ENCODE data around the gene HSD17B14. TPM values are rescaled to one million over a fixed set of nuclear protein-coding genes. Genes with fewer than 3 reads are reported as not detected.

The HSD17B14 gene
- total and polyA plus RNA-seq, 2 experiments from 2014 or later: 8.4 to 11.7 TPM

- TF ChIP-seq CTCF (conservative IDR thresholded peaks at IDR 0.05; ENCODE audit: low read depth in 2 of 2) (no peak), EZH2phosphoT487 (IDR thresholded peaks at IDR 0.05; ENCODE audit: unreplicated experiment) (no peak), NANOG (IDR thresholded peaks at IDR 0.05; ENCODE audit: borderline replicate concordance) (no peak), CREB1 (CRISPR knock-in tag; IDR thresholded peaks at IDR 0.05; ENCODE audit: low read depth) (no peak), ZNF114 (CRISPR knock-in tag; IDR thresholded peaks at IDR 0.05) (no peak)
These were observed 18.0 kb downstream of the HSD17B14 start (continued) for GRCh38 chr19:48818234-48818820.

GRCh38 chr19:48817585-48818124 is 18.6 kb downstream of the HSD17B14 start:
- no peak overlapping the region for H3K4me3 Mint-ChIP-seq
- peaks cover 8% of the 10 kb centered on the region for H3K4me1 ChIP-seq (ENCODE audit: insufficient read depth)
- peaks cover 7% of the 10 kb centered on the region for H3K27me3 Mint-ChIP-seq (ENCODE audit: insufficient read depth, low read depth, poor library complexity)
- 0 out of 2 replicates have a peak, but pooled peaks cover 4% of the 10 kb centered on the region for H3F3A ChIP-seq (replicated peaks; ENCODE audit: low read depth)
- no peaks in the 10 kb centered on the region for H3K9me3 Mint-ChIP-seq
- H3K36me3 Mint-ChIP-seq (ENCODE audit: low read depth): no peaks in the 10 kb centered on the region
- peaks cover 17% of the 10 kb centered on the region for H3K4me1 Mint-ChIP-seq
- no peak overlapping the region for H3K27ac Mint-ChIP-seq
- H3K9me2 ChIP-seq (ENCODE audit: insufficient read depth): peaks cover 14% of the 10 kb centered on the region; the same call in 1 of the 2 replicates
- ATAC-seq (no peak), DNase-seq (ENCODE audit: low spot score) (no peak)
- no peak overlapping the region for H3K27ac ChIP-seq (ENCODE audit: low read depth)
- H3K36me3 ChIP-seq (ENCODE audit: insufficient read depth): no peaks in the 10 kb centered on the region
- H3K79me2 ChIP-seq (replicated peaks; ENCODE audit: insufficient read depth): no peaks in the 10 kb centered on the region
- no peaks in the 10 kb centered on the region for H3K27me3 ChIP-seq (ENCODE audit: insufficient read depth)
- H3K4me3 ChIP-seq: no peak overlapping the region
- no peak overlapping the region for H3K4me2 ChIP-seq
- H4K20me1 ChIP-seq (replicated peaks; ENCODE audit: insufficient read depth): no peaks in the 10 kb centered on the region
- no peak overlapping the region for H2AFZ ChIP-seq
- no peak for TF ChIP-seq ZNF331 (CRISPR knock-in tag; IDR thresholded peaks at IDR 0.05; ENCODE audit: low read depth)
- TF ChIP-seq POLR2AphosphoS5 (IDR thresholded peaks at IDR 0.05; ENCODE audit: low read depth): no peak
- TF ChIP-seq STAT1 (IDR thresholded peaks at IDR 0.05; ENCODE audit: unreplicated experiment): no peak
- TF ChIP-seq ZNF114 (CRISPR knock-in tag; IDR thresholded peaks at IDR 0.05): no peak
- TF ChIP-seq ZNF462 (CRISPR knock-in tag; IDR thresholded peaks at IDR 0.05): no peak
- TF ChIP-seq REST (IDR thresholded peaks at IDR 0.05; ENCODE audit: unreplicated experiment): no peak
- TF ChIP-seq ETS1 (IDR thresholded peaks at IDR 0.05): no peak
- TF ChIP-seq EZH2 (IDR thresholded peaks at IDR 0.05; ENCODE audit: low read depth, unreplicated experiment): no peak
- no peak for TF ChIP-seq JUNB (IDR thresholded peaks at IDR 0.05; ENCODE audit: unreplicated experiment)
